ENCODE measurements around the gene FIBP.

Gene FIBP

DNA sequence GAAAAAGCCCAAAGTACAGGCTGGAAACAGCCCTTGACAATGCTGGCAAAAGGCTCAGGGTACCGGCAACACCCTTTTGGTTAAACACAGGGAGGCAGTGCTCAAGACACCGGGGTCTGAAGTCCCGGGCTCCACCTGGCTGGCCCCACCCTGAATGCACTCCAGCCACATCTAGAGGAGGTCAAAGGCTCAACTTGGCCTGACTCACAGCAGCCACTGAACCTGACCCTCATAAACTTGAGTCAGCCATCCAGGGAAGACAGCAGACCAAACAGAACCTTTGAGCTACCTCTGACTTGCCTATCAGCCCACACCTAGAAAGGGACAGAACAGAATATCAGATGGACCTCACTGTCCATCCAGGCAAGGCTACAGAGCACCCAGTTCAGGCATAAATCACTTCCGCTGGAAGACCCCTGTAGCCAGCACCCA, 34.1 kb downstream of the FIBP start:
- no peak for DNase-seq (ENCODE audit: low read depth)
- TF ChIP-seq, protein P1, sequence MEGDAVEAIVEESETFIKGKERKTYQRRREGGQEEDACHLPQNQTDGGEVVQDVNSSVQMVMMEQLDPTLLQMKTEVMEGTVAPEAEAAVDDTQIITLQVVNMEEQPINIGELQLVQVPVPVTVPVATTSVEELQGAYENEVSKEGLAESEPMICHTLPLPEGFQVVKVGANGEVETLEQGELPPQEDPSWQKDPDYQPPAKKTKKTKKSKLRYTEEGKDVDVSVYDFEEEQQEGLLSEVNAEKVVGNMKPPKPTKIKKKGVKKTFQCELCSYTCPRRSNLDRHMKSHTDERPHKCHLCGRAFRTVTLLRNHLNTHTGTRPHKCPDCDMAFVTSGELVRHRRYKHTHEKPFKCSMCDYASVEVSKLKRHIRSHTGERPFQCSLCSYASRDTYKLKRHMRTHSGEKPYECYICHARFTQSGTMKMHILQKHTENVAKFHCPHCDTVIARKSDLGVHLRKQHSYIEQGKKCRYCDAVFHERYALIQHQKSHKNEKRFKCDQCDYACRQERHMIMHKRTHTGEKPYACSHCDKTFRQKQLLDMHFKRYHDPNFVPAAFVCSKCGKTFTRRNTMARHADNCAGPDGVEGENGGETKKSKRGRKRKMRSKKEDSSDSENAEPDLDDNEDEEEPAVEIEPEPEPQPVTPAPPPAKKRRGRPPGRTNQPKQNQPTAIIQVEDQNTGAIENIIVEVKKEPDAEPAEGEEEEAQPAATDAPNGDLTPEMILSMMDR (IDR thresholded peaks at IDR 0.05; ENCODE audit: low read depth, low read length, missing control alignments): no peak

GRCh38 chr11:65853246-65853979, 34.9 kb downstream of the FIBP start:
- H3K4me3 ChIP-seq (ENCODE audit: low read depth, low read length): no peak overlapping the region
- no peak for DNase-seq (ENCODE audit: low read depth)
- TF ChIP-seq, protein P1 (IDR thresholded peaks at IDR 0.05; ENCODE audit: low read depth, low read length, missing control alignments): peak; percentile 13

More for the DNA sequence above, 34.1 kb downstream of the FIBP start:
- H3K4me3 ChIP-seq (ENCODE audit: low read depth, low read length): no peak overlapping the region

GRCh38 chr11:65852508-65853245, 35.6 kb downstream of the FIBP start:
- DNase-seq (ENCODE audit: low read depth): no peak
- TF ChIP-seq, protein P1 (IDR thresholded peaks at IDR 0.05; ENCODE audit: low read depth, low read length, missing control alignments): no peak
- no peak overlapping the region for H3K4me3 ChIP-seq (ENCODE audit: low read depth, low read length)

DNA sequence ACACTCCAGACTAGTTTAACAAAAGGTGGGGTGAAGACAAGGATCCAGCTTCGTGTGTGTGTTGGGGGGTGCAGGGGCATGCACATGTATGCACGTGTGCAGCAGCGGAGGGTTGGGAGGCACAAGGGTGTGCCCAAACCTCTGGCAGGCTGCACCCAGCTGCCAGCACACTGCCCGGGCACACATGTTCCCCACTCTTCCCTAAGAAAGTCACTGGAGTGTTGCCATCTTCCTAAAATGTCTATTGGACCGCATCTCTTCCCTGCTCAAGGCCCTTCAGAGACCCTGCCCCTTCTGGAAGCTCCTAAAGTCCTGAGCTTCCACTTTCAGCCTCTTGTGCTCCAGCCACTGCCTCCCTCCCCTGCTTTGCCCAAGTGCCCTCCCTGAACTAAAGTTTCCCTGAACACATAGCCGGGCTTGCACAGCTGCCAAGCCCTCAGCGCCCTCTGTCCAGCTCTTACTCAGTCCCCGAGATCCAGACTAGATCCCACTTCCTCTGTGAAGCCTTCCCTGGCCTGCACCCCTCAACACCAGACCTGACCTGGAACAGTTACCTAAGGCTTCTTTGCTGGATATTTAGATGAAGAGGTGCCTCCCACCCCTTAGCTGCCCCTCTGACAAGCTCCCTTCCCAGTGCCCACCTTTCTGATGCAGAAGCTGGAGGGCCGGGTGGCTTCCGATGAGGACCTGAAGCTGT, 36.3 kb downstream of the FIBP start:
- DNase-seq (ENCODE audit: low read depth): no peak
- no peak overlapping the region for H3K4me3 ChIP-seq (ENCODE audit: low read depth, low read length)
- TF ChIP-seq, protein P1 (IDR thresholded peaks at IDR 0.05; ENCODE audit: low read depth, low read length, missing control alignments): no peak

DNA sequence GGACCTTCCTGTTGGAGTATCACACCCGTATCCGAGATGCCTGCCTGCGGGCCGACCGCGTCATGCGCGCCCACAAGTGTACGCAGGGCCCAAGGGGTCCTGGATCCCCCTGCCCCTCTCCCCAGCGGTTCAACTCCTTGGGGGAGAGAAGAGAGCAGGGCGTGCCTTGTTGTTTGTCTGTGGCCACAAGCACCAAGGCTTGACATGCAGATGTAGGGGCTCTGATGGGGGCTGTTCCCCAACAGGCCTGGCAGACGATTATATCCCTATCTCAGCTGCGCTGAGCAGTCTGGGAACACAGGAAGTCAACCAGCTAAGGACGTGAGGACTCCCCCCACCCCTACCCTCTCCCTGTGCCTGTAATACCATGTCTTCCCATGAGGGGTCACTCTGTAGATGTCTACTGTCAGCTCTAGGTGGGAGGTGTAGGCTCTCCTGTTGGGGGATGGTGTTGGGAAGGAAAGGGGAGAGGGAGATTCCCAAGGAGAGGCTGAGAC, 37.1 kb downstream of the FIBP start:
- no peak overlapping the region for H3K4me3 ChIP-seq (ENCODE audit: low read depth, low read length)
- TF ChIP-seq, protein P1 (IDR thresholded peaks at IDR 0.05; ENCODE audit: low read depth, low read length, missing control alignments): peak; percentile 70
- DNase-seq (ENCODE audit: low read depth): no peak

- no peak overlapping the region for H3K4me3 ChIP-seq (ENCODE audit: low read depth, low read length)
- TF ChIP-seq, protein P1 (IDR thresholded peaks at IDR 0.05; ENCODE audit: low read depth, low read length, missing control alignments): no peak
- no peak for DNase-seq (ENCODE audit: low read depth)
Observed at GRCh38 chr11:65850217-65851082, 37.8 kb downstream of the FIBP start.
